ENCODE measurements around the gene SMPD1. TPM values are rescaled to one million over a fixed set of nuclear protein-coding genes. Genes with fewer than 3 reads are reported as not detected.

Gene SMPD1
- total and polyA plus RNA-seq, 9 of the 15 experiments (the other 6 are each of a cell fraction or from before 2014, with no cell fraction given) = 0.90 to 9.9 (median 5.2) TPM

DNA sequence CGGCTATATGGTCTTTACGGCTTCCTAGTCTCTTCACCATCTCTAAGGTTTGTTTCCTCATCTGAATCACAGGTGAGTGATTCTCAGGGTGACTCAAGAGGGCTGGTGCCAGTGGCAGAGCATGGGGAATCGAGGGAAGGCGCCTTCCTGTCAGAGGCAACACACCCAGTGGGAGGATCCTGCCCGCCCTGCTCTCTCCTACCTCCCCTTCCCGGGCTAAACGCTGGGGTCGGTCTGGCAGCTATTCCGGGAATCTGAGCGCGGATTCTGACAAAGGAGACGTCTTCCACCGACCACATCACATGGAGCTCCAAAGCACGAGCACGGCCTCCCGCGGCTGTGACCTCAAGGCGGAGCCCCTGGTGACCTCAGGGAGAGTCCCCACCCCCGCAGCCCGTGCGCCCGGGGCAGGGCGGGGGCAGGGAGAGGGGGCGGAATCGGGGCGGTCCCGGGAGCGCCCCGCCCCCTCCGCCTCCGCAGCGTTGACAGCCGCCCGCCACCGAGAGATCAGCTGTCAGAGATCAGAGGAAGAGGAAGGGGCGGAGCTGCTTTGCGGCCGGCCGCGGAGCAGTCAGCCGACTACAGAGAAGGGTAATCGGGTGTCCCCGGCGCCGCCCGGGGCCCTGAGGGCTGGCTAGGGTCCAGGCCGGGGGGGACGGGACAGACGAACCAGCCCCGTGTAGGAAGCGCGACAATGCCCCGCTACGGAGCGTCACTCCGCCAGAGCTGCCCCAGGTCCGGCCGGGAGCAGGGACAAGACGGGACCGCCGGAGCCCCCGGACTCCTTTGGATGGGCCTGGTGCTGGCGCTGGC lies at the start of gene SMPD1 (continued):
- TF ChIP-seq, protein P1, sequence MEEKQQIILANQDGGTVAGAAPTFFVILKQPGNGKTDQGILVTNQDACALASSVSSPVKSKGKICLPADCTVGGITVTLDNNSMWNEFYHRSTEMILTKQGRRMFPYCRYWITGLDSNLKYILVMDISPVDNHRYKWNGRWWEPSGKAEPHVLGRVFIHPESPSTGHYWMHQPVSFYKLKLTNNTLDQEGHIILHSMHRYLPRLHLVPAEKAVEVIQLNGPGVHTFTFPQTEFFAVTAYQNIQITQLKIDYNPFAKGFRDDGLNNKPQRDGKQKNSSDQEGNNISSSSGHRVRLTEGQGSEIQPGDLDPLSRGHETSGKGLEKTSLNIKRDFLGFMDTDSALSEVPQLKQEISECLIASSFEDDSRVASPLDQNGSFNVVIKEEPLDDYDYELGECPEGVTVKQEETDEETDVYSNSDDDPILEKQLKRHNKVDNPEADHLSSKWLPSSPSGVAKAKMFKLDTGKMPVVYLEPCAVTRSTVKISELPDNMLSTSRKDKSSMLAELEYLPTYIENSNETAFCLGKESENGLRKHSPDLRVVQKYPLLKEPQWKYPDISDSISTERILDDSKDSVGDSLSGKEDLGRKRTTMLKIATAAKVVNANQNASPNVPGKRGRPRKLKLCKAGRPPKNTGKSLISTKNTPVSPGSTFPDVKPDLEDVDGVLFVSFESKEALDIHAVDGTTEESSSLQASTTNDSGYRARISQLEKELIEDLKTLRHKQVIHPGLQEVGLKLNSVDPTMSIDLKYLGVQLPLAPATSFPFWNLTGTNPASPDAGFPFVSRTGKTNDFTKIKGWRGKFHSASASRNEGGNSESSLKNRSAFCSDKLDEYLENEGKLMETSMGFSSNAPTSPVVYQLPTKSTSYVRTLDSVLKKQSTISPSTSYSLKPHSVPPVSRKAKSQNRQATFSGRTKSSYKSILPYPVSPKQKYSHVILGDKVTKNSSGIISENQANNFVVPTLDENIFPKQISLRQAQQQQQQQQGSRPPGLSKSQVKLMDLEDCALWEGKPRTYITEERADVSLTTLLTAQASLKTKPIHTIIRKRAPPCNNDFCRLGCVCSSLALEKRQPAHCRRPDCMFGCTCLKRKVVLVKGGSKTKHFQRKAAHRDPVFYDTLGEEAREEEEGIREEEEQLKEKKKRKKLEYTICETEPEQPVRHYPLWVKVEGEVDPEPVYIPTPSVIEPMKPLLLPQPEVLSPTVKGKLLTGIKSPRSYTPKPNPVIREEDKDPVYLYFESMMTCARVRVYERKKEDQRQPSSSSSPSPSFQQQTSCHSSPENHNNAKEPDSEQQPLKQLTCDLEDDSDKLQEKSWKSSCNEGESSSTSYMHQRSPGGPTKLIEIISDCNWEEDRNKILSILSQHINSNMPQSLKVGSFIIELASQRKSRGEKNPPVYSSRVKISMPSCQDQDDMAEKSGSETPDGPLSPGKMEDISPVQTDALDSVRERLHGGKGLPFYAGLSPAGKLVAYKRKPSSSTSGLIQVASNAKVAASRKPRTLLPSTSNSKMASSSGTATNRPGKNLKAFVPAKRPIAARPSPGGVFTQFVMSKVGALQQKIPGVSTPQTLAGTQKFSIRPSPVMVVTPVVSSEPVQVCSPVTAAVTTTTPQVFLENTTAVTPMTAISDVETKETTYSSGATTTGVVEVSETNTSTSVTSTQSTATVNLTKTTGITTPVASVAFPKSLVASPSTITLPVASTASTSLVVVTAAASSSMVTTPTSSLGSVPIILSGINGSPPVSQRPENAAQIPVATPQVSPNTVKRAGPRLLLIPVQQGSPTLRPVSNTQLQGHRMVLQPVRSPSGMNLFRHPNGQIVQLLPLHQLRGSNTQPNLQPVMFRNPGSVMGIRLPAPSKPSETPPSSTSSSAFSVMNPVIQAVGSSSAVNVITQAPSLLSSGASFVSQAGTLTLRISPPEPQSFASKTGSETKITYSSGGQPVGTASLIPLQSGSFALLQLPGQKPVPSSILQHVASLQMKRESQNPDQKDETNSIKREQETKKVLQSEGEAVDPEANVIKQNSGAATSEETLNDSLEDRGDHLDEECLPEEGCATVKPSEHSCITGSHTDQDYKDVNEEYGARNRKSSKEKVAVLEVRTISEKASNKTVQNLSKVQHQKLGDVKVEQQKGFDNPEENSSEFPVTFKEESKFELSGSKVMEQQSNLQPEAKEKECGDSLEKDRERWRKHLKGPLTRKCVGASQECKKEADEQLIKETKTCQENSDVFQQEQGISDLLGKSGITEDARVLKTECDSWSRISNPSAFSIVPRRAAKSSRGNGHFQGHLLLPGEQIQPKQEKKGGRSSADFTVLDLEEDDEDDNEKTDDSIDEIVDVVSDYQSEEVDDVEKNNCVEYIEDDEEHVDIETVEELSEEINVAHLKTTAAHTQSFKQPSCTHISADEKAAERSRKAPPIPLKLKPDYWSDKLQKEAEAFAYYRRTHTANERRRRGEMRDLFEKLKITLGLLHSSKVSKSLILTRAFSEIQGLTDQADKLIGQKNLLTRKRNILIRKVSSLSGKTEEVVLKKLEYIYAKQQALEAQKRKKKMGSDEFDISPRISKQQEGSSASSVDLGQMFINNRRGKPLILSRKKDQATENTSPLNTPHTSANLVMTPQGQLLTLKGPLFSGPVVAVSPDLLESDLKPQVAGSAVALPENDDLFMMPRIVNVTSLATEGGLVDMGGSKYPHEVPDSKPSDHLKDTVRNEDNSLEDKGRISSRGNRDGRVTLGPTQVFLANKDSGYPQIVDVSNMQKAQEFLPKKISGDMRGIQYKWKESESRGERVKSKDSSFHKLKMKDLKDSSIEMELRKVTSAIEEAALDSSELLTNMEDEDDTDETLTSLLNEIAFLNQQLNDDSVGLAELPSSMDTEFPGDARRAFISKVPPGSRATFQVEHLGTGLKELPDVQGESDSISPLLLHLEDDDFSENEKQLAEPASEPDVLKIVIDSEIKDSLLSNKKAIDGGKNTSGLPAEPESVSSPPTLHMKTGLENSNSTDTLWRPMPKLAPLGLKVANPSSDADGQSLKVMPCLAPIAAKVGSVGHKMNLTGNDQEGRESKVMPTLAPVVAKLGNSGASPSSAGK (IDR thresholded peaks at IDR 0.05) = peak; percentile 95
- TF ChIP-seq TEAD1 (CRISPR knock-in tag; IDR thresholded peaks at IDR 0.05) (peak in 1 of 2 experiments; percentile 78; a peak in 1 of 4 replicates), CREM (IDR thresholded peaks at IDR 0.05; ENCODE audit: low read depth) (peak; percentile 68), CCNT2 (IDR thresholded peaks at IDR 0.05; ENCODE audit: borderline replicate concordance, extremely low read depth, insufficient read length, low read depth, low read length) (peak; percentile 96), TAF9B (IDR thresholded peaks at IDR 0.05; ENCODE audit: partially characterized antibody) (peak; percentile 79), HNRNPK (IDR thresholded peaks at IDR 0.05; ENCODE audit: low read depth, low read length, poor library complexity, severe bottlenecking) (peak; percentile 53), KDM1A (IDR thresholded peaks at IDR 0.05) (peak; percentile 52 to 55; a peak in 2 of 4 replicates), ZNF740 (CRISPR knock-in tag; IDR thresholded peaks at IDR 0.05) (peak; percentile 90; the same call in 1 of the 2 replicates), ZNF740 (tag; IDR thresholded peaks at IDR 0.05) (no peak)
- TF ChIP-seq, protein P2, sequence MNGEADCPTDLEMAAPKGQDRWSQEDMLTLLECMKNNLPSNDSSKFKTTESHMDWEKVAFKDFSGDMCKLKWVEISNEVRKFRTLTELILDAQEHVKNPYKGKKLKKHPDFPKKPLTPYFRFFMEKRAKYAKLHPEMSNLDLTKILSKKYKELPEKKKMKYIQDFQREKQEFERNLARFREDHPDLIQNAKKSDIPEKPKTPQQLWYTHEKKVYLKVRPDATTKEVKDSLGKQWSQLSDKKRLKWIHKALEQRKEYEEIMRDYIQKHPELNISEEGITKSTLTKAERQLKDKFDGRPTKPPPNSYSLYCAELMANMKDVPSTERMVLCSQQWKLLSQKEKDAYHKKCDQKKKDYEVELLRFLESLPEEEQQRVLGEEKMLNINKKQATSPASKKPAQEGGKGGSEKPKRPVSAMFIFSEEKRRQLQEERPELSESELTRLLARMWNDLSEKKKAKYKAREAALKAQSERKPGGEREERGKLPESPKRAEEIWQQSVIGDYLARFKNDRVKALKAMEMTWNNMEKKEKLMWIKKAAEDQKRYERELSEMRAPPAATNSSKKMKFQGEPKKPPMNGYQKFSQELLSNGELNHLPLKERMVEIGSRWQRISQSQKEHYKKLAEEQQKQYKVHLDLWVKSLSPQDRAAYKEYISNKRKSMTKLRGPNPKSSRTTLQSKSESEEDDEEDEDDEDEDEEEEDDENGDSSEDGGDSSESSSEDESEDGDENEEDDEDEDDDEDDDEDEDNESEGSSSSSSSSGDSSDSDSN (IDR thresholded peaks at IDR 0.05; ENCODE audit: borderline replicate concordance in 1 of 2, low read depth in 2 of 2, low read length in 2 of 2) = peak in 1 of 2 experiments; percentile 86; a peak in 2 of 4 replicates

Data from K562 (cell line).